ENCODE data around the gene GAS7.

GAS7 gene

GRCh38 chr17:10048629-10049350, 149.6 kb downstream of the GAS7 start:
- DNase-seq (ENCODE audit: low read depth), result no peak

DNA sequence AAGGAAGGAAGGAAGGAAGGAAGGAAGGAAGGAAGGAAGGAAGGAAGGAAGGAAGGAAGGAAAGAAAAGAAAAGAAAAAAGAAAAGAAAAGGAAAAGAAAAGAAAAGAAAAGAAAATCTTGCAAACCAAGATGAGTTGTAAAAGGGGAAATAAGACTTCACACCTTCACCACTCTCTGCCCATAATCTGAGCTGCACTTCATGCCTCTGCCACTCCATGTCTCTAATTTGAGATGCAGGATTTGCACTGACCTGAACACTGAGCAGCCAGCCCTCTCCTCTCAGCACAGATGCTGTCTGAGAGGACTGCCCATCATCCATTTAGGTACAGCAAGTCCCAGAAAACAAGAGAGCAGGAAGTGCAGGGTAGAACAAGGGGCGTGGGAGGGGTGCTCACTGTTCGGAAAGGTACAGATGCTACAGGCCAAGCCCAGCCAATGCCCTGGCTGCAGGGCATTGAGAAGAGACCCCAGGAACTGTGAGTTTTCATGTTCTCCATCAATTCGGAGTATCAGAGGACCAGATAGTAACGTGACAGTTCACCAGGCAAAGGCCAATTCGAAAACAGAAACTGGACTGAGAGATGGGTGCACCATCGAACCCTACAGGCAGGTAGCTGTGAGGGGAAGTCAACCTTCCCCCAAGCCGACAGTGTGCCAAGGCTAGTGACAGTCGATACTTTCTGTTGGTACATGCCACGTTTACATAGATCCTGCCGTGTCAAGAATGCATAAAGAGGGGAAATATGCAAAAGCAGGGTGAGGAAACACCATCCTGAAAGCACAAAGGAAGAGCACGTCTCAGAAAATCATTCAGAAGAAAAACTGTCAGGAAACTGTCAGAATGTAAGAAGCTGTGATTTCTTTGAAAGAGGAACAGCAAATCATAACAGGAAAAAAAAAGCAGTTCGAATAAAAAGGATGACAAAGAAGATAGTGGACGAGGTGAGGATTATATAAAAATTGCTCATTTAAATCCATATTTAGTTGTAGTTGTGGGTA, 151.3 kb downstream of the GAS7 start:
- DNase-seq (ENCODE audit: low read depth), result no peak

DNA sequence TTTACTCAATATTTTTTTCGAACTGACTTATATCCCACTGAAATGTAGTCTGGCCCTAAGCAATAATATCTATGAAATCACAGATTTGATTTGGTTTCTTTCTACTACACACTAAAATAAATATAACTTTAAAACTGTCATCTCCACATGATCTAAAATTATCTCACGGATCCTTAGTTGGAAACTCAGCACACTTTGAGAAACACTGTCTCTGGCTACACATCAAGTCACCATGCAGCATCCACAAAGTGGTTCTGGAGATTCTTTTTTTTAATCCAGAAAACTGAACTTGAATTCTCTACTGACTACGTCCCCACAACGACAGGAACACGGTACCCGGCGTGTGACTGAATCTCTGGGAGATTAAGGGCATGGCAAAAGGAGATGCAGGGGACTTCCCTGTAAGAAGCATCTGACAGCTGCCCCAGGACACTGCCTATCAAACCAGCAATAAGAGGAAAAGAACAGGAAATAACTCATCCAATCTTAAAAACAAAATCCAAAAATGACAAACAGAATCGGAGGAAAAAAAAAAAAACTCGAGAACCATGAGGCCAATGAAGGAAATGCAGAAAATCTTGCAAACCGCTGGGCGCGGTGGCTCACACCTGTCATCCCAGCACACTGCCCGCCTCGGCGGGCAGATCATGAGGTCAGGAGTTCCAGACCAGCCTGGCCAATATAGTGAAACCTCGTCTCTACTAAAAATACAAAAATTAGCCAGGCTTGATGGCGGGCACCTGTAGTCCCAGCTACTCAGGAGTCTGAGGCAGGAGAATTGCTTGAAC, 152.3 kb downstream of the GAS7 start:
- DNase-seq (ENCODE audit: low read depth), result no peak

GRCh38 chr17:10042589-10043244, 155.7 kb downstream of the GAS7 start:
- DNase-seq (ENCODE audit: low read depth), result no peak

DNA sequence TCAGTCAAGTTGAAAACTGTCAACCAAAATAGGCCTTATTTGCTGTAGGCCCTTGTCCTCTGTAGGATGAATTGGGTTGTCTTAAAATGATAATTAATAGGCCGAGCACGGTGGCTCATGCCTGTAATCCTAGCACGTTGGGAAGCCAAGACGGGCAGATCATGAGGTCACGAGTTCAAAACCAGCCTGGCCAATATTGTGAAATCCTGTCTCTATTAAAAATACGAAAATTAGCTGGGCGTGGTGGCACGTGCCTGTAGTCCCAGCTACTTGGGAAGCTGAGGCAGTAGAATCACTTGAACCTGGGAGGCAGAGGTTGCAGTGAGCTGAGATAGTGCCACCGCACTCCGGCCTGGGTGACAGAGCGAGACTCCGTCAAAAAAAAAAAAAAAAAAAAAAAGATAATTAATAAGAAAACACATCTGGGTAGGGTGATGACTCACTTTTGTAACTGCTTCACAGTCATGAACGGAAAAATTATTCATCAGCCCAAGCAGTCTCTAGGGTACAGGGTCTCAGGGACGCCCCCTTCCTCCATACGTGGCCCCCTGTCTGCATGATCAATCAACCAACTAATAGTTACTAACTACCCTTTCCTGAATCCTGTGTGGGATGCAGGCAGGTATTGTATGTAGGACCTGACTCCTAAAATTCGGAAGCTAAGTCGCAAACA, 156.4 kb downstream of the GAS7 start:
- DNase-seq (ENCODE audit: low read depth), result no peak

DNA sequence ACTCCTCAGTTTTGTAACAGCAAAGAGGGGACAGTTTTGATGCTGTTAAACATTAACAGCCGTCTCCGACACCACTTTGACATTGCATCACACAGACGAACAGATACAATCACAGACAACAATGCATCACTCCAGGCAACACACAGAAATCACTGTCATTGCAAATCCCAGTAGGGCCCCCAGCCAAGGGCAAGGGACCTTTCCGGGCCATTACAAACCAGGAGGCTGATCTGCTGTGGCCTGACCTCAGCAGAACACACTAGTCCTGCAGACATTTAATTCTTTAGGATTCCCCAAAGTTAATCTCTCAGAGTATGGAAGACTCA, 157.2 kb downstream of the GAS7 start:
- no peak for DNase-seq (ENCODE audit: low read depth)

DNA sequence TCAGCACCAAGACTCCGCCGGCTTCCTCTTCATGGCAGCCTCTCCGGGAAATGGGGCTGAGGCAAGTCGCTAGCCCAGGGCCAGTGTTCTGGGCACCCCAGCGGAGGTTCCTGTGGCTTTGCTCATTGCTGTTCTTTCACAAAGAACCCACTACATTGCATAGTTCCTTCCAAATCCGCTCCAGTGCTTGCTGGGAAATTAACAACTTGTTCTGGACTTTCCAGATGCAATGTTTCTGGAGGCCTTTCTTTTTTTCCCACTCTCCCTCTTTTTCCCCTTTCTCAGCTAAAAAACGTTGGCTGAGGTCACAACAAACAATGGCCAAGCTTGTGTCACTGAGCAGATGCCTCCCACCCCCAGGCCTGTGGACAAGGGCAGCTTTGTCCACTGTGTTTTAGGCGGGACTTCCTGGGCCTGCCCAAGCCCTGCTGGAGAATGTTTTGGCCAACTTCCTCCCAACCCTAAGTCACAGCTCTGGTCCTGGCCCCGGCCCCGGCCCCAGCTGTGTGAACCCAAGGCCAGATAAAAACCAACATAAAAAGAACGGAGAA, 161.8 kb downstream of the GAS7 start:
- no peak for DNase-seq (ENCODE audit: low read depth)

GRCh38 chr17:10035885-10036284, 162.5 kb downstream of the GAS7 start:
- DNase-seq (ENCODE audit: low read depth), result no peak

GRCh38 chr17:10034719-10035475, 163.5 kb downstream of the GAS7 start:
- DNase-seq (ENCODE audit: low read depth), result no peak

DNA sequence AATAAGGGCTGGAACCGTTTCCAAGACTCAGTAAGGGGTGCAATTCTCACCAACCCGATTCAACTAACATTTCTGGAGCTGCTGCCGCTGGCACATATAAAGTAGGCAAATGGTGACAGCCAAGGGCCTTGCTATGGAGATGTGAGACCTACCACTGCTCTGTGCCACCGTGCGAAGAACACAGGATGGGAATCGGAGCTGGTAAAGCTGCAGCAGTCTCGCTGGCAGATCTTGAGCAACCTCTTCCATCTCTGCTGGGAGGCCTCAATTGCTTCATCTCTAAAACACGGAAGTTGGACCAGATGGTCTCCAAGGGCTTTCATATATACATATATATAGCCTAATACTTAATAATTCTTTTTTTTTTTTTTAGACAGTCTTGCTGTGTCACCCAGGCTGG, 164.4 kb downstream of the GAS7 start:
- DNase-seq (ENCODE audit: low read depth), result no peak

DNA sequence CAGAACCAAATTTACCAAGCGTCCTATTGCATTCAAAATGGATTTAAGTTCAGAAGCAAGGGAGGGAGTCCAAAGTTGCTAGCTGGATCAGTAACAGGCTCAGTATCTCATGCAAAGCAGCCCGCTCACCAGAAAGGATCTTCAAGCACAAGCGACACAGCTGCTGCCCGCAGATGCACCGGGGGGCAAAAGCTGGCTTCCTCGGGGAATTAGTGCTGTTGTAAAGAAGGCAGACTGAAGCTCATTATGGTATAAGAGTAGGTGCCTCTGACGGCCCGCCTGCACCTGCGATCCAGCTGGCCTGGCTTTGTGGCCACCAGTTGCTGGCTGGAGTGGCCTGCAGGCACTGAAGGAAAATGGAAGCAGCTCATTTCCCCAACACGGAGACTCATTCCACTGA, 165.0 kb downstream of the GAS7 start:
- DNase-seq (ENCODE audit: low read depth), result no peak

- no peak for DNase-seq (ENCODE audit: low read depth)
Measured at GRCh38 chr17:10032118-10032852, 166.1 kb downstream of the GAS7 start.

DNA sequence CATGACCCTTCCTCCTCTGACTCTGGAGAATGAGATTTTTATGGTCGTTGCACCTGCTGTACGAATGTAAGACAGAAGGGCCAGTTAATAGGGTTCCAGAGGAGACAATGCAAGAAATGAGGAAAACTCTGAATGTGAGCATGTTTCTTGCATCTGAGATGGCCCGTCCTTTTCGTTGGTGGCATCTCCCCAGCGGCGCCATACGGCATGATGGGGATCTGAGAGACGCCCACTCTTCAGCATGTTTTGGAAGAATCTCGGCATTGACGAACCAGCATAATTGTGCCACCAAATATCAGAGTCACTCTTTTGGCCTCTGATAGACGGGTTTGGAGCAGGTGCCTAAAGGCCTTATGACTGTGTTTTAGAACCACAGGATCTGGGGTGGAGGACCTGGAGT, 166.8 kb downstream of the GAS7 start:
- no peak for DNase-seq (ENCODE audit: low read depth)

DNA sequence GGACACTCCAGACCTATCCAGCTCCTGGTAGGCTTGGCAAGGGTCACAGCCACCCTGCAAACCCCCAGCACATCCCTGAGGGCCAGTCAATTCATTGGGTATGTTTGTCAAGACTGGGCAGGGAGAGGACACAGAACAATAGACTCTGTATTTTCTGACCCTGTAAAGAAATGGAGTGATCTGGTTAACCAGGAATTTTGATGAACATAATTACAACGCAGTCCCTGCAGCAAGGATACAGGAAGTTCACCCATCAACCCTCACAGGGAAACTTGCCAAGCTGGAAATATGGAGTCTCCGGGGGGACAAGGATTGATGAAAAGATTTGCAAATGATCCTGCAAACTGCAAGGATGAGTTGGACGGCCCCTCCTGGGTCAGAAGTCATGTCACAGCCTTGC, 167.3 kb downstream of the GAS7 start:
- DNase-seq (ENCODE audit: low read depth), result no peak

DNA sequence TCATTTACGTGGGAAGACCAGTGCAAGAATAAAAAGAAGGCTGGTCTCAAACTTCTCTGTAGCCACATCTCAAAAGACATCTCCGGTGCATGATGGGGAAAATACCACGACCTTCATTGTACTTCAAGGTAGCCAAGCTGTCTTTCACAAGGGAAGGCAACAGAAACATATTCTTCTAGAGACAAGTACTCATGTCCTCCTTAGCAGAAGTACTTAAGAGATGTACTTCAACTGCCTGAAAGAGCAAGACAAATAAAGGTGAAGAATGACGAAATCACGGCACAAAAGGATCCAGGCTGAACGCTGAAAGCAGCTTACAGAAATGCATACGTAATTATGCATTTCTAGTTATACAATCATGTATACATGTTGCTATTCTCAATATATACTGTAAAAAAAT, 169.3 kb downstream of the GAS7 start:
- DNase-seq (ENCODE audit: low read depth), result no peak

DNA sequence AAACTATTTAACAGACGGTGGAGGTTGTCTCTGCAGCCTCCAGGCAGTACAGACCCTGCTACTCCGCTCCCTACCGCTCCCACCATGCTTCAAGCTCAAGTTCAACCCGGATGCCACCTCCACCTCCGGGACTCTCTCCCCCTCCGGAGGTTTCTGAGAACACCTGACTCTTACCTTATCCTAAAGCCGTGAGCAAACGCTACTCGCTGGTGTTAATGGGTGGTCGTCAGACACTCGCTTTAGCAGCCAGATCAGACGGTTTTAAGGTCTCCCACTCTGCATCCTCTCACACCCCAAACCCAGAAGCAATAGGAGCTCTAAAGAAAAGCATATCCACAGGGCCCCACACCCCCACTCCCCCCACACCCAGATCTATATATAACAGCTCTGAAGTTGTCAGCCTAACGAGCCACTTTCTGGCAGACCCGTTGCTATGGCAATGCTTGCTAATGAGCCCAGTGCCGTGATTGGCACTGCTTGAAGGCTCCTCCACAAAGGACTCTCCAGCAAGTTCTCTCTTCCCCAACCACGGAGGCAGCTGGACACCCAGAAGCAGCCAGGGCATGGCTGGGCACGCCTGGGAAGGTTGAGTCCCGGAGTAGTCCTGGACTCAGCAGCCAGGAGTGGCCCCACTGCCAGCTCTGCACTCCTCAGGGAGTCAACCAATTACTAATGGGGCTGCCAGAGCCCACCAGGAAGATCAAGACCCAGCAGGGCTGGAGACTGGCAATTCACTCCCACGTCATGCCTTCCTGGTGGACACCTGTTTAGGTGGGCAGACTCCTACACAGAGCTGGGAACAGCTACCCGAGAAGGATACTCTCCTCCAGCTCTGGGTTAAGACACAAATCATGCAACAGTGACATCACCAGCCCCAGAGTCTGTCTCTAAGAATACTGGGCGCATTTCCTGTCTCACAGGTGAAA, 172.2 kb downstream of the GAS7 start:
- DNase-seq (ENCODE audit: low read depth), result no peak

GRCh38 chr17:10025224-10025623, 173.2 kb downstream of the GAS7 start:
- DNase-seq (ENCODE audit: low read depth), result no peak

DNA sequence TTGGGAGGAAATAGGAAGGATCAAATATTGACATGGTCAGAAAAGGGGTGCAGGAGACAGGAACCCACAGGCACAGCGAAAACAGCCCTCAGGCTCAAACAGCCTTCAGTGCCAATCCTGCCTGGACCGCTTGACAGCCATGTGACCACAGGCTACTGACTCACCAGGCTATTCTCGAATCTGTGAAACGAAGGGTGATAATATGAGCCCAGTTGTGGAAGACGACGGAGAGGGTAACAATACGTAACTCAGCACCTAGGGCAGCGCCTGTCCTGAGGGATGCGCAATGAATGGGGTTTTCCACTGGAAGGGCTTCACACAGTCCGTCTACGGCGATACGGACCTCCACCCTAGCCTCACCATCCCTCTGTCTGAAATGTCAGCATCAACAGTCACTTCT, 176.0 kb downstream of the GAS7 start:
- no peak for DNase-seq (ENCODE audit: low read depth)
